IMR-90 (cell line): Measurements from ENCODE around the gene UGT1A3. TPM values are rescaled to one million over a fixed set of nuclear protein-coding genes. Genes with fewer than 3 reads are reported as not detected.

ENCODE experiments used
- ATAC-seq: fragments of 200-7000 bp; cut with Tn5 transposase; 2 replicates; pipeline ENCODE4 v1.9.1; 2020; ENCODE audit warnings: low read depth, mild to moderate bottlenecking, moderate library complexity
- BruUV-seq: library from RNA; stranded (reverse); fragments of 400-500 nt; replicated peaks from 2 replicates; lab custom pipeline; 2021; lab: Mats Ljungman, UMichigan
- CTCF ChIA-PET: fragments of 300-600 bp; formaldehyde crosslinking; extraction: SDS; loops from one replicate; lab custom pipeline; 2021; ENCODE audit warnings: antibody characterized with exemption; lab: Yijun Ruan, JAX
- POLR2A ChIA-PET: fragments of 300-600 bp; sonication (Branson Sonifier 250); formaldehyde crosslinking; loops from one replicate; lab custom pipeline; 2022; ENCODE audit warnings: antibody characterized with exemption; ENCODE audit not compliant: unreplicated experiment; lab: Charles Lee
- DNase-seq: peaks from one replicate; pipeline ENCODE4 v3.0.0; 2013
- H2AFZ ChIP-seq: replicated peaks from 2 replicates; pipeline ENCODE3; 2013; ENCODE audit warnings: low read length, mild to moderate bottlenecking; ENCODE audit not compliant: poor library complexity
- H2AK5ac ChIP-seq: 2 replicates; pipeline ENCODE4 v1.6.1; 2013; ENCODE audit warnings: low read depth, low read length, inconsistent platforms
- H2AK9ac ChIP-seq: replicated peaks from 2 replicates; pipeline ENCODE3; 2013; ENCODE audit warnings: mild to moderate bottlenecking, low read depth, low read length, moderate library complexity; ENCODE audit not compliant: poor library complexity
- H2BK120ac ChIP-seq: 2 replicates; pipeline ENCODE4 v1.6.1; 2013; ENCODE audit warnings: low read depth, low read length, inconsistent platforms
- H2BK15ac ChIP-seq: 3 replicates; pipeline ENCODE4 v1.6.1; 2013; ENCODE audit warnings: low read depth, low read length, inconsistent platforms
- H2BK20ac ChIP-seq: 2 replicates; pipeline ENCODE4 v1.6.1; 2013; ENCODE audit warnings: low read depth, mild to moderate bottlenecking, inconsistent platforms, low read length, moderate library complexity
- H2BK5ac ChIP-seq: 2 replicates; pipeline ENCODE4 v1.6.1; 2013; ENCODE audit warnings: mild to moderate bottlenecking, low read depth, low read length, inconsistent platforms; ENCODE audit not compliant: poor library complexity, severe bottlenecking
- H3K14ac ChIP-seq: replicated peaks from 2 replicates; pipeline ENCODE4 v1.6.1; 2013; ENCODE audit warnings: low read depth, low read length, inconsistent platforms
- H3K18ac ChIP-seq: 2 replicates; pipeline ENCODE4 v1.6.1; 2013; ENCODE audit warnings: low read depth, low read length, control low read depth
- H3K23ac ChIP-seq: 2 replicates; pipeline ENCODE4 v1.6.1; 2013; ENCODE audit warnings: low read depth, low read length, inconsistent platforms
- H3K27ac ChIP-seq: 2 replicates; pipeline ENCODE4 v1.5.1; 2013; ENCODE audit warnings: mild to moderate bottlenecking, control low read depth, low read length; ENCODE audit not compliant: insufficient read depth
- H3K27me3 ChIP-seq: 2 replicates; pipeline ENCODE4 v1.6.1; 2013; ENCODE audit warnings: low read length; ENCODE audit not compliant: control insufficient read depth, insufficient read depth
- H3K36me3 ChIP-seq: 2 replicates; pipeline ENCODE4 v1.6.1; 2013; ENCODE audit warnings: low read length, mixed read lengths; ENCODE audit not compliant: control insufficient read depth, insufficient read depth
- H3K4ac ChIP-seq: 2 replicates; pipeline ENCODE4 v1.6.1; 2013; ENCODE audit warnings: low read depth, low read length, inconsistent platforms
- H3K4me1 ChIP-seq: 2 replicates; pipeline ENCODE4 v1.6.1; 2013; ENCODE audit warnings: low read length, mixed read lengths; ENCODE audit not compliant: control insufficient read depth, insufficient read depth
- H3K4me2 ChIP-seq: 2 replicates; pipeline ENCODE4 v1.6.1; 2013; ENCODE audit warnings: low read depth, mild to moderate bottlenecking, control low read depth, low read length, moderate library complexity
- H3K4me3 ChIP-seq: 2 replicates; pipeline ENCODE4 v1.5.1; 2013; ENCODE audit warnings: low read depth, mild to moderate bottlenecking, control low read depth, low read length, moderate library complexity; ENCODE audit not compliant: insufficient read depth
- H3K56ac ChIP-seq: 2 replicates; pipeline ENCODE4 v1.6.1; 2013; ENCODE audit warnings: low read length, inconsistent platforms; ENCODE audit not compliant: insufficient read depth; ENCODE audit errors: extremely low read depth
- H3K79me1 ChIP-seq, 2 experiments: 2 replicates each; pipeline ENCODE4 v1.6.1; 2013; ENCODE audit warnings: low read length in 2 of 2, inconsistent platforms in 1 of 2, low read depth in 1 of 2
- H3K9ac ChIP-seq: 2 replicates; pipeline ENCODE4 v1.6.1; 2013; ENCODE audit warnings: low read depth, low read length, control low read depth
- H3K9me1 ChIP-seq: 2 replicates; pipeline ENCODE4 v1.6.1; 2013; ENCODE audit warnings: low read length, inconsistent platforms; ENCODE audit not compliant: insufficient read depth
- H3K9me3 ChIP-seq: 2 replicates; pipeline ENCODE4 v1.6.1; 2013; ENCODE audit warnings: low read length; ENCODE audit not compliant: control insufficient read depth, insufficient read depth
- H4K20me1 ChIP-seq: 2 replicates; pipeline ENCODE4 v1.6.1; 2013; ENCODE audit warnings: low read length, inconsistent platforms; ENCODE audit not compliant: insufficient read depth
- H4K5ac ChIP-seq: 2 replicates; pipeline ENCODE4 v1.6.1; 2013; ENCODE audit warnings: mild to moderate bottlenecking, low read depth, low read length, control low read depth
- H4K8ac ChIP-seq, 2 experiments: 2 replicates each; pipeline ENCODE4 v1.6.1; 2013; ENCODE audit warnings: low read depth in 2 of 2, low read length in 2 of 2, control low read depth in 1 of 2, inconsistent platforms in 1 of 2
- H4K91ac ChIP-seq: 2 replicates; pipeline ENCODE4 v1.6.1; 2013; ENCODE audit warnings: low read depth, low read length, inconsistent platforms; ENCODE audit not compliant: insufficient read depth
- BHLHE40 ChIP-seq: fragments of 150-350 bp; IDR thresholded peaks from 2 replicates; pipeline ENCODE4 v1.6.1; 2016; ENCODE audit warnings: mild to moderate bottlenecking, low read depth, low read length
- CHD1 ChIP-seq: IDR thresholded peaks from 2 replicates; pipeline ENCODE4 v1.6.1; 2012; ENCODE audit warnings: low read depth, low read length, improper control_type of control experiment
- FOS ChIP-seq: fragments of 150-350 bp; IDR thresholded peaks from 2 replicates; pipeline ENCODE4 v1.6.1; 2016; ENCODE audit warnings: low read depth, low read length
- MXI1 ChIP-seq: IDR thresholded peaks from 2 replicates; pipeline ENCODE4 v1.6.1; 2012; ENCODE audit warnings: low read depth, mild to moderate bottlenecking, low read length, moderate library complexity, borderline replicate concordance
- RCOR1 ChIP-seq: IDR thresholded peaks from 2 replicates; pipeline ENCODE4 v1.6.1; 2012; ENCODE audit warnings: mild to moderate bottlenecking, low read length, improper control_type of control experiment; ENCODE audit not compliant: insufficient replicate concordance
- USF2 ChIP-seq: fragments of 150-350 bp; IDR thresholded peaks from 2 replicates; pipeline ENCODE4 v1.6.1; 2017; ENCODE audit warnings: mild to moderate bottlenecking, antibody characterized with exemption, low read length, low read depth
- WGBS, 2 experiments: methylation state at CpG; one replicate each; pipeline versions ENCODE4 v1.1.5 to v1.1.7; 2013; ENCODE audit warnings: missing lambda C conversion rate in 2 of 2; ENCODE audit not compliant: insufficient read length in 1 of 2; ENCODE audit errors: extremely low coverage in 2 of 2; 5-methylcytosine and 5-hydroxymethylcytosine counted together
- dilution Hi-C: fragments of 300-500 bp; cut with HindIII; formaldehyde crosslinking; loops from one replicate; pipeline ENCODE4 v1.14.3; 2018; ENCODE audit warnings: low sequenced_read_pairs; ENCODE audit not compliant: unreplicated experiment
- in situ Hi-C: fragments of 300-500 bp; cut with MboI; formaldehyde crosslinking; loops from 3 replicates; pipeline ENCODE4 v1.14.3; 2019; ENCODE audit warnings: low sequenced_read_pairs, inconsistent platforms, mixed read lengths
- intact Hi-C: fragments of 100-400 bp; cut with micrococcal nuclease; formaldehyde crosslinking; loops from 2 replicates; pipeline ENCODE4 v1.10.0; 2022
- polyA plus RNA-seq, 3 experiments: library from polyadenylated mRNA; depleted of rRNA; stranded (reverse); fragments of >200 nt; gene quantifications; 2 replicates each; pipeline ENCODE4 v1.2.3, GENCODE V29; 2012; ENCODE audit warnings: low replicate concordance in 1 of 3
- total RNA-seq: library from RNA; depleted of rRNA; stranded (reverse); fragments of >200 nt; gene quantifications from 2 replicates; pipeline ENCODE4 v1.2.3, GENCODE V29; 2012
- TF ChIP-seq, protein P1 (sequence below): conservative IDR thresholded peaks from 2 replicates; pipeline ENCODE4 v1.5.1; 2012; ENCODE audit warnings: mild to moderate bottlenecking, low read depth, low read length, improper control_type of control experiment

Gene UGT1A3
- total and polyA plus RNA-seq, 2 of the 4 experiments (the other 2 are of a cell fraction), result not detected

- H3K14ac ChIP-seq, result no peak overlapping the region
- H2AK9ac ChIP-seq, result no peak overlapping the region
- no peak overlapping the region for H3K9ac ChIP-seq
- no peak overlapping the region for H4K5ac ChIP-seq
- no peak overlapping the region for H2AK5ac ChIP-seq
- no peak overlapping the region for H2BK5ac ChIP-seq
- peaks cover 9% of the 10 kb centered on the region for H3K4me1 ChIP-seq
- H3K4ac ChIP-seq, result no peak overlapping the region
- ChIA-PET CTCF (no interaction called here), POLR2A (no interaction called here)
- dilution Hi-C loops, result no loop called here
- peak; percentile 54 for DNase-seq
- BruUV-seq, result no TSS peak
- H3K4me2 ChIP-seq, result peak overlapping the region; percentile 31; the same call in 1 of the 2 replicates
- H2BK15ac ChIP-seq, result no peak overlapping the region
- H4K20me1 ChIP-seq, result no peaks in the 10 kb centered on the region
- no peak overlapping the region for H3K4me3 ChIP-seq
- no peaks in the 10 kb centered on the region for H3K9me3 ChIP-seq
- H3K27me3 ChIP-seq, result no peaks in the 10 kb centered on the region
- no peak overlapping the region for H2AFZ ChIP-seq
- no peak overlapping the region for H2BK120ac ChIP-seq
- H3K18ac ChIP-seq, result peak overlapping the region; percentile 52; the same call in 1 of the 2 replicates
- H2BK20ac ChIP-seq, result no peak overlapping the region
- no peak overlapping the region; the same call in none of the 2 replicates for H3K27ac ChIP-seq
- H3K23ac ChIP-seq, result no peak overlapping the region
- no peak for TF ChIP-seq BHLHE40
- no peak for TF ChIP-seq RCOR1
- TF ChIP-seq, protein P1, sequence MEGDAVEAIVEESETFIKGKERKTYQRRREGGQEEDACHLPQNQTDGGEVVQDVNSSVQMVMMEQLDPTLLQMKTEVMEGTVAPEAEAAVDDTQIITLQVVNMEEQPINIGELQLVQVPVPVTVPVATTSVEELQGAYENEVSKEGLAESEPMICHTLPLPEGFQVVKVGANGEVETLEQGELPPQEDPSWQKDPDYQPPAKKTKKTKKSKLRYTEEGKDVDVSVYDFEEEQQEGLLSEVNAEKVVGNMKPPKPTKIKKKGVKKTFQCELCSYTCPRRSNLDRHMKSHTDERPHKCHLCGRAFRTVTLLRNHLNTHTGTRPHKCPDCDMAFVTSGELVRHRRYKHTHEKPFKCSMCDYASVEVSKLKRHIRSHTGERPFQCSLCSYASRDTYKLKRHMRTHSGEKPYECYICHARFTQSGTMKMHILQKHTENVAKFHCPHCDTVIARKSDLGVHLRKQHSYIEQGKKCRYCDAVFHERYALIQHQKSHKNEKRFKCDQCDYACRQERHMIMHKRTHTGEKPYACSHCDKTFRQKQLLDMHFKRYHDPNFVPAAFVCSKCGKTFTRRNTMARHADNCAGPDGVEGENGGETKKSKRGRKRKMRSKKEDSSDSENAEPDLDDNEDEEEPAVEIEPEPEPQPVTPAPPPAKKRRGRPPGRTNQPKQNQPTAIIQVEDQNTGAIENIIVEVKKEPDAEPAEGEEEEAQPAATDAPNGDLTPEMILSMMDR, result no peak
- no peak; the same call in 1 of the 2 replicates for TF ChIP-seq FOS
- TF ChIP-seq CHD1, result no peak
- no peak for TF ChIP-seq MXI1
- TF ChIP-seq USF2, result no peak
- intact Hi-C loops, result no loop called here
- H3K9me1 ChIP-seq, result no peaks in the 10 kb centered on the region
- peak; percentile 37; the same call in 1 of the 2 replicates for ATAC-seq
- peak overlapping the region in 1 of 2 experiments; percentile 74; a peak in 2 of 4 replicates for H4K8ac ChIP-seq
- no peaks in the 10 kb centered on the region for H3K79me1 ChIP-seq
- no CpG with 5 or more reads among the region's 10 CpGs for WGBS, 2 experiments
- in situ Hi-C loops, result no loop called here
- no peaks in the 10 kb centered on the region for H3K36me3 ChIP-seq
- H4K91ac ChIP-seq, result no peak overlapping the region; the same call in 1 of the 2 replicates
- no peak overlapping the region for H3K56ac ChIP-seq
Observed at GRCh38 chr2:233707940-233708644, 20.8 kb upstream of the UGT1A3 start.
